Measurements from ENCODE around the gene DNAH11.

GRCh38 chr7:21547501-21547900 is 4.7 kb downstream of the DNAH11 start:
- TF ChIP-seq ATF3 (IDR thresholded peaks at IDR 0.05; ENCODE audit: insufficient read depth, low read depth, low read length), result no peak
- TF ChIP-seq CBX5 (IDR thresholded peaks at IDR 0.05; ENCODE audit: low read depth, low read length), result no peak
- no peak for TF ChIP-seq RAD21 (IDR thresholded peaks at IDR 0.05 in 1 of 2, conservative IDR thresholded peaks at IDR 0.05 in 1 of 2; ENCODE audit: low read depth in 2 of 2, low read length in 2 of 2)
- TF ChIP-seq GABPA (IDR thresholded peaks at IDR 0.05; ENCODE audit: borderline replicate concordance, insufficient read depth, low read length), result no peak
- TF ChIP-seq POU5F1 (IDR thresholded peaks at IDR 0.05; ENCODE audit: low read depth, low read length), result no peak
